Calu3 (cell line): ENCODE data around the gene FAF2. TPM values are rescaled to one million over a fixed set of nuclear protein-coding genes. Genes with fewer than 3 reads are reported as not detected.

Source experiments
- BruUV-seq: library from RNA; stranded (reverse); fragments of 400-500 nt; replicated peaks from 2 replicates; lab custom pipeline; 2021; lab: Mats Ljungman, UMichigan
- CTCF ChIA-PET: fragments of 300-600 bp; sonication (Branson Sonifier 250); formaldehyde crosslinking; loops from one replicate; lab custom pipeline; 2022; ENCODE audit warnings: antibody characterized with exemption; lab: Charles Lee
- DNase-seq: peaks from one replicate; pipeline ENCODE4 v3.0.0; 2022
- H3K27ac Mint-ChIP-seq: one replicate; pipeline ENCODE4 v1.8.0; 2022; ENCODE audit warnings: mixed read lengths; ENCODE audit not compliant: unreplicated experiment
- H3K27me3 Mint-ChIP-seq: one replicate; pipeline ENCODE4 v1.8.0; 2022; ENCODE audit warnings: mixed read lengths; ENCODE audit not compliant: unreplicated experiment
- H3K36me3 Mint-ChIP-seq: one replicate; pipeline ENCODE4 v1.8.0; 2022; ENCODE audit warnings: mild to moderate bottlenecking, moderate library complexity, mixed read lengths; ENCODE audit not compliant: insufficient read depth, unreplicated experiment
- H3K4me1 Mint-ChIP-seq: one replicate; pipeline ENCODE4 v1.8.0; 2022; ENCODE audit warnings: mild to moderate bottlenecking, low read depth, mixed read lengths; ENCODE audit not compliant: unreplicated experiment
- H3K4me3 Mint-ChIP-seq: one replicate; pipeline ENCODE4 v1.8.0; 2022; ENCODE audit warnings: mild to moderate bottlenecking, low read depth, moderate library complexity, mixed read lengths; ENCODE audit not compliant: unreplicated experiment
- H3K9me3 Mint-ChIP-seq: one replicate; pipeline ENCODE4 v1.8.0; 2022; ENCODE audit warnings: low read depth, mixed read lengths; ENCODE audit not compliant: unreplicated experiment
- CTCF ChIP-seq: fragments of 200-600 bp; IDR thresholded peaks from one replicate; pipeline ENCODE4 v1.8.0; 2022; ENCODE audit warnings: antibody characterized with exemption; ENCODE audit not compliant: unreplicated experiment
- intact Hi-C: fragments of 100-400 bp; cut with micrococcal nuclease; formaldehyde crosslinking; loops from one replicate; pipeline ENCODE4 v1.10.0; 2022; ENCODE audit not compliant: unreplicated experiment
- total RNA-seq: library from RNA; stranded (reverse); gene quantifications from 2 replicates; pipeline ENCODE4 v1.2.3, GENCODE V29; 2022

FAF2 gene
- total RNA-seq, 1 experiment from 2014 or later, result 73.6 TPM

- peaks cover 52% of the 10 kb centered on the region for H3K4me1 Mint-ChIP-seq
- BruUV-seq, result no TSS peak
- no peak for DNase-seq
- no peak for TF ChIP-seq CTCF
- peaks cover 40% of the 10 kb centered on the region for H3K36me3 Mint-ChIP-seq
- intact Hi-C loops, result loop anchor here (10.0 kb wide), 1 partner anchor 202 kb away; the partner anchor contains the start of gene GPRIN1
- no peaks in the 10 kb centered on the region for H3K27me3 Mint-ChIP-seq
- CTCF ChIA-PET, result no interaction called here
- no peak overlapping the region for H3K4me3 Mint-ChIP-seq
- no peaks in the 10 kb centered on the region for H3K9me3 Mint-ChIP-seq
- H3K27ac Mint-ChIP-seq, result no peak overlapping the region
These were observed 35.0 kb upstream of the FAF2 start for GRCh38 chr5:176413255-176413565.

- no peaks in the 10 kb centered on the region for H3K9me3 Mint-ChIP-seq
- TF ChIP-seq CTCF, result no peak
- H3K36me3 Mint-ChIP-seq, result peaks cover 40% of the 10 kb centered on the region
- H3K4me1 Mint-ChIP-seq, result peaks cover 57% of the 10 kb centered on the region
- H3K4me3 Mint-ChIP-seq, result no peak overlapping the region
- no peak overlapping the region for H3K27ac Mint-ChIP-seq
- H3K27me3 Mint-ChIP-seq, result no peaks in the 10 kb centered on the region
- intact Hi-C loops, result loop anchor here (10.0 kb wide), 1 partner anchor 201 kb away; the partner anchor contains the start of gene GPRIN1
- no peak for DNase-seq
- no TSS peak for BruUV-seq
- CTCF ChIA-PET, result no interaction called here
These were observed 34.4 kb upstream of the FAF2 start for GRCh38 chr5:176413709-176414191.

GRCh38 chr5:176414704-176415103, 33.5 kb upstream of the FAF2 start:
- TF ChIP-seq CTCF, result no peak
- no peak overlapping the region for H3K27ac Mint-ChIP-seq
- H3K4me1 Mint-ChIP-seq, result peaks cover 63% of the 10 kb centered on the region
- H3K9me3 Mint-ChIP-seq, result no peaks in the 10 kb centered on the region
- DNase-seq, result no peak
- H3K27me3 Mint-ChIP-seq, result no peaks in the 10 kb centered on the region
- H3K4me3 Mint-ChIP-seq, result peak overlapping the region; percentile 79
- CTCF ChIA-PET, result interaction anchor here (0.5 kb wide), 1 partner anchor 14 kb away, joined by 3 read pairs; no protein-coding TSS in a partner anchor
- intact Hi-C loops, result loop anchor here (5.0 to 10.0 kb wide), 2 partner anchors 123 to 200 kb away; partner anchors contain the start of genes GPRIN1 and RNF44
- peaks cover 38% of the 10 kb centered on the region for H3K36me3 Mint-ChIP-seq
- BruUV-seq, result TSS peak; percentile 68

- peak overlapping the region; percentile 79 for H3K4me3 Mint-ChIP-seq
- no peak for DNase-seq
- peaks cover 1% of the 10 kb centered on the region for H3K9me3 Mint-ChIP-seq
- H3K27ac Mint-ChIP-seq, result peak overlapping the region; percentile 47
- TF ChIP-seq CTCF, result no peak
- intact Hi-C loops, result loop anchor here (5.0 to 10.0 kb wide), 2 partner anchors 122 to 199 kb away; partner anchors contain the start of genes GPRIN1 and RNF44
- CTCF ChIA-PET, result interaction anchor here (0.6 to 3.6 kb wide), 3 partner anchors 33 to 88 kb away, joined by 3 to 31 read pairs (median 4); partner anchors contain the start of gene FAF2
- H3K27me3 Mint-ChIP-seq, result no peaks in the 10 kb centered on the region
- no TSS peak for BruUV-seq
- H3K36me3 Mint-ChIP-seq, result peaks cover 34% of the 10 kb centered on the region
- peaks cover 60% of the 10 kb centered on the region for H3K4me1 Mint-ChIP-seq
These were observed 32.8 kb upstream of the FAF2 start for GRCh38 chr5:176415240-176415951.
